ENCODE data around the gene MDFIC. TPM values are rescaled to one million over a fixed set of nuclear protein-coding genes. Genes with fewer than 3 reads are reported as not detected.

Gene MDFIC
- total RNA-seq, 3 donors from 2014 or later (not counting 1 experiment from before 2014, with no cell fraction given), result 19.1 to 24.0 (median 21.8) TPM

GRCh38 chr7:114959931-114960330 is 38.0 kb downstream of the MDFIC start:
- no peaks in the 10 kb centered on the region for H3K27me3 Mint-ChIP-seq (ENCODE audit: low read depth in 2 of 2)
- intact Hi-C loops (cut with micrococcal nuclease), result no loop called here
- H3K4me3 Mint-ChIP-seq, result no peak overlapping the region
- H3K27me3 ChIP-seq (ENCODE audit: control insufficient read depth, insufficient read depth, low read length), result no peaks in the 10 kb centered on the region
- peaks cover 19 to 35% of the 10 kb centered on the region in 2 donors for H3K4me1 Mint-ChIP-seq
- no peaks in the 10 kb centered on the region for H3K9me3 Mint-ChIP-seq
- 90% methylated on average over 2 of the region's 3 CpGs for WGBS (ENCODE audit: insufficient coverage)
- H3K4me3 ChIP-seq (ENCODE audit: low read length), result no peak overlapping the region
- no peaks in the 10 kb centered on the region for H3K36me3 ChIP-seq (ENCODE audit: control insufficient read depth, insufficient read depth, low read length)
- no peaks in the 10 kb centered on the region for H3K36me3 Mint-ChIP-seq
- no peak overlapping the region for H3K27ac ChIP-seq (ENCODE audit: low read length)
- ATAC-seq (no peak), DNase-seq (no peak)
- no peaks in the 10 kb centered on the region for H3K9me3 ChIP-seq (ENCODE audit: control insufficient read depth, insufficient read depth, low read length)
- TF ChIP-seq, protein P1, sequence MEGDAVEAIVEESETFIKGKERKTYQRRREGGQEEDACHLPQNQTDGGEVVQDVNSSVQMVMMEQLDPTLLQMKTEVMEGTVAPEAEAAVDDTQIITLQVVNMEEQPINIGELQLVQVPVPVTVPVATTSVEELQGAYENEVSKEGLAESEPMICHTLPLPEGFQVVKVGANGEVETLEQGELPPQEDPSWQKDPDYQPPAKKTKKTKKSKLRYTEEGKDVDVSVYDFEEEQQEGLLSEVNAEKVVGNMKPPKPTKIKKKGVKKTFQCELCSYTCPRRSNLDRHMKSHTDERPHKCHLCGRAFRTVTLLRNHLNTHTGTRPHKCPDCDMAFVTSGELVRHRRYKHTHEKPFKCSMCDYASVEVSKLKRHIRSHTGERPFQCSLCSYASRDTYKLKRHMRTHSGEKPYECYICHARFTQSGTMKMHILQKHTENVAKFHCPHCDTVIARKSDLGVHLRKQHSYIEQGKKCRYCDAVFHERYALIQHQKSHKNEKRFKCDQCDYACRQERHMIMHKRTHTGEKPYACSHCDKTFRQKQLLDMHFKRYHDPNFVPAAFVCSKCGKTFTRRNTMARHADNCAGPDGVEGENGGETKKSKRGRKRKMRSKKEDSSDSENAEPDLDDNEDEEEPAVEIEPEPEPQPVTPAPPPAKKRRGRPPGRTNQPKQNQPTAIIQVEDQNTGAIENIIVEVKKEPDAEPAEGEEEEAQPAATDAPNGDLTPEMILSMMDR (IDR thresholded peaks at IDR 0.05), result no peak
- H3K4me1 ChIP-seq (ENCODE audit: control insufficient read depth, insufficient read depth, low read length), result no peaks in the 10 kb centered on the region
- no peak overlapping the region for H3K27ac Mint-ChIP-seq

- WGBS (ENCODE audit: insufficient coverage), result 53% methylated on average over 2 of the region's 3 CpGs
- no peaks in the 10 kb centered on the region for H3K36me3 ChIP-seq (ENCODE audit: control insufficient read depth, insufficient read depth, low read length)
- no peak overlapping the region for H3K27ac Mint-ChIP-seq
- no peaks in the 10 kb centered on the region for H3K36me3 Mint-ChIP-seq
- no peak overlapping the region for H3K4me3 ChIP-seq (ENCODE audit: low read length)
- peaks cover 29 to 40% of the 10 kb centered on the region in 2 donors for H3K4me1 Mint-ChIP-seq
- H3K4me3 Mint-ChIP-seq, result no peak overlapping the region
- H3K9me3 Mint-ChIP-seq, result no peaks in the 10 kb centered on the region
- no peak overlapping the region for H3K27ac ChIP-seq (ENCODE audit: low read length)
- no peak for ATAC-seq
- H3K27me3 Mint-ChIP-seq (ENCODE audit: low read depth in 2 of 2), result no peaks in the 10 kb centered on the region
- intact Hi-C loops (cut with micrococcal nuclease), result no loop called here
- DNase-seq, result no peak
- no peaks in the 10 kb centered on the region for H3K4me1 ChIP-seq (ENCODE audit: control insufficient read depth, insufficient read depth, low read length)
- H3K9me3 ChIP-seq (ENCODE audit: control insufficient read depth, insufficient read depth, low read length), result no peaks in the 10 kb centered on the region
- TF ChIP-seq, protein P1 (IDR thresholded peaks at IDR 0.05), result no peak
- no peaks in the 10 kb centered on the region for H3K27me3 ChIP-seq (ENCODE audit: control insufficient read depth, insufficient read depth, low read length)
Measured at GRCh38 chr7:114962441-114962840, 40.5 kb downstream of the MDFIC start.

GRCh38 chr7:114966156-114966555 is 44.3 kb downstream of the MDFIC start:
- no peaks in the 10 kb centered on the region for H3K36me3 ChIP-seq (ENCODE audit: control insufficient read depth, insufficient read depth, low read length)
- no peak overlapping the region for H3K4me3 ChIP-seq (ENCODE audit: low read length)
- Mint-ChIP-seq H3K4me1 (peaks cover 41 to 45% of the 10 kb centered on the region in 2 donors), H3K27me3 (ENCODE audit: low read depth in 2 of 2) (no peaks in the 10 kb centered on the region), H3K27ac (no peak overlapping the region), H3K36me3 (no peaks in the 10 kb centered on the region), H3K4me3 (no peak overlapping the region), H3K9me3 (no peaks in the 10 kb centered on the region)
- no peak for DNase-seq
- H3K27me3 ChIP-seq (ENCODE audit: control insufficient read depth, insufficient read depth, low read length), result no peaks in the 10 kb centered on the region
- no peak overlapping the region for H3K27ac ChIP-seq (ENCODE audit: low read length)
- WGBS (ENCODE audit: insufficient coverage), result 80% methylated on average over 1 of the region's 2 CpGs
- peaks cover 6% of the 10 kb centered on the region for H3K4me1 ChIP-seq (ENCODE audit: control insufficient read depth, insufficient read depth, low read length)
- ATAC-seq, result no peak
- H3K9me3 ChIP-seq (ENCODE audit: control insufficient read depth, insufficient read depth, low read length), result no peaks in the 10 kb centered on the region
- TF ChIP-seq, protein P1 (IDR thresholded peaks at IDR 0.05), result no peak
- intact Hi-C loops (cut with micrococcal nuclease), result no loop called here

DNA sequence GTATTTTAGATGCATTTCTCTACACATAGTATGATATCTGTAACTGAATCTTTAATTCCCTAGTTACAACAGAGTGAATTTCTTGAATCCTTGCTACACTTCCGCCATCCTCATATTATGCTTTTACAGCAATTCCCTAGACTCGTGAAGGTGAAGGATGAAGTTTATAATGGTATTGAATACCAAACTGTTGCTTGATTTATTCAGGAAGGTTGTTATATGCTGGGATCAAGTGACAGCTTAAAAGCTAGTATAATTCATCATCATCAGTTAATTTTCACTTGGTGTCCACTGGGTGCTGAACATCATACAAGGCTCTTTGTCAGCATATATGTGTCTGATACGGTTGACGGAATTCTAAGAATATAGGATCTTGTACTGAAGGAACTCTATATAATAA is 47.2 kb downstream of the MDFIC start:
- Histone ChIP-seq H3K4me1 (ENCODE audit: control insufficient read depth, insufficient read depth, low read length) (peaks cover 6% of the 10 kb centered on the region), H3K36me3 (ENCODE audit: control insufficient read depth, insufficient read depth, low read length) (no peaks in the 10 kb centered on the region), H3K27ac (ENCODE audit: low read length) (no peak overlapping the region), H3K4me3 (ENCODE audit: low read length) (no peak overlapping the region), H3K27me3 (ENCODE audit: control insufficient read depth, insufficient read depth, low read length) (no peaks in the 10 kb centered on the region), H3K9me3 (ENCODE audit: control insufficient read depth, insufficient read depth, low read length) (no peaks in the 10 kb centered on the region)
- no peak for ATAC-seq
- no peak for DNase-seq
- intact Hi-C loops (cut with micrococcal nuclease), result no loop called here
- Mint-ChIP-seq H3K27ac (no peak overlapping the region), H3K27me3 (ENCODE audit: low read depth in 2 of 2) (no peaks in the 10 kb centered on the region), H3K4me3 (no peak overlapping the region), H3K4me1 (peaks cover 42 to 44% of the 10 kb centered on the region in 2 donors), H3K36me3 (no peaks in the 10 kb centered on the region), H3K9me3 (no peaks in the 10 kb centered on the region)
- WGBS (ENCODE audit: insufficient coverage), result 100% methylated on average over 2 of the region's 4 CpGs
- TF ChIP-seq, protein P1 (IDR thresholded peaks at IDR 0.05), result no peak

Measured in natural killer cell (primary cell).